HG03378 (cell line): Measurements from ENCODE around the gene CD200.
"Not testable (repeated sequence)": the region's sequence is repeated elsewhere in the genome, so short reads cannot be mapped to it uniquely, and the experiment has no call there.

Experiments used
- ATAC-seq: cut with Tn5 transposase; IDR thresholded peaks from one replicate; pipeline ENCODE4 v1.9.1; 2021; ENCODE audit warnings: mild to moderate bottlenecking, moderate library complexity; ENCODE audit not compliant: unreplicated experiment

The CD200 gene

DNA sequence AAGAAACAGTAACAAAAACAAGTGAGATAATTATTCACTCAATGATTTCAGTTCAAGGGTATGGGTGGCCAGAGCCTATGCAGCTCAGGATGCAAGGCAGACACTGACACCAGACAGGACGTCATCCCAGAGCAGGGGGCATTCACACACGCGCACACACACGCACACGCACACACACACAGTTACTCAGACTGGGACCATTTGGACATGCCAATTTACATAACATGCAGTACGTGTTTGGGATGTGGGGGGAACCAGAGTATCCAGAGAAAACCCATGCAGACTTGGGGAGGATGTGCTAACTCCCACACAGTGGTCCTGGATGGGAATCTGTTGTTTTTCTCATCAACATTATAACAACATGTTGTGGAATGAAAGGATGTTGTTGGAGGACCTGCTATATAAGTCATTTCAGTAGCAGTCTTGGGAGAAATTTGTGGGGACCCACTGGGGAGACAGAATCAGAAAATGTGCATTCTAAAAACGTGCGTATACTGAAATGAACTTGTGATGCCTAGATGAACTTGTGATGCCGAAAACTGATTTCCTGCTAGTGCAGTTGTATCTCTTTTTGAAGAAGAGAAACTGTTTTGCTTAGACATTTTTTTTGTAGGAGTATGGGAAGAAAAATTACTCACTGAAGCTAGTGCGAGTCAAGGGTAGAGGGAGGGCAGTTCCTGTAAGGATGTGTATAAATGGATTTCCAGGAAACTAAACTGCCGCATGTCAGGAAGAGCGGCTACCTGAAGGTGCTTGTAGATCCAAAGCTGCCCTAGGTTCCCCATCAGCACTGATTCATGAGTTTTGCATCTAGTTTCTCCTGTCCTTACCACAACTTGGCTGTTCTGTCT lies 25.2 kb downstream of the CD200 start:
- no peak for ATAC-seq

DNA sequence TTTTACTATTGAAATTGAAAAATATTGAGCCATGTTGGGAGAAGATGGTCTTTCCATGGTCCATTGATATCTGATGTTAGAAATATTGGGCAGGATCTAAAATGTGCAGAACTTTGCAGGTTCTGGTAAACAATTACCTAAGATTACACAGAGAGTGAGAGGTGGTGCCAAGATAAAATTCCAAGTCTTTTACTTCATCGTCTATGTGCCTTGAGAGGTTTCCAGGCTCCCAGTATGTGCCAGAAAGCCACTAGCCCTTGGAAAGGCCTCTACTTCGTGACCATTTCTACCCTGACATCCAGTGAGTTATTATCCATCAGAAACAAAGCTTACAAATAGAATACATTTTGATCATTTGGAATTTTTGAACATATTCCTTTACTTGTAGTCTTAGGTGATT lies 27.6 kb downstream of the CD200 start:
- ATAC-seq: no peak

DNA sequence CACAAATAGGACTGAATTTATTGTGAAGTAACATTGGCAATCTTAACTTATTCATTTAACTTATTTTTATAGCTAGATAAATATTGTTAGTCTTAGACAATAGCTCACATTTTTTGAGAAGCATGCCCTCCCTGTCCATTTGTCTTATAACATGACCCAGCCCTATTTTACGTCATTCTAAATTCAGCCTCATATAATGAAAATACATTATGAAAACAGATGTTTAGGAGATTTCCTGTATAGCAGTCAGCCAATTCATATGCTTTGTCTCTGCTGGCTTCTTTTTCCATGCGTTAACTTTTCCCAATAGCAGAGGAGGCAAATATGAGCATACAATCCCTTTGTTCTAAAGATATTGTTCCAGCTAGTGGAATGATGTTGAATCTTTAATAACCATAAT lies 29.3 kb downstream of the CD200 start:
- no peak for ATAC-seq

DNA sequence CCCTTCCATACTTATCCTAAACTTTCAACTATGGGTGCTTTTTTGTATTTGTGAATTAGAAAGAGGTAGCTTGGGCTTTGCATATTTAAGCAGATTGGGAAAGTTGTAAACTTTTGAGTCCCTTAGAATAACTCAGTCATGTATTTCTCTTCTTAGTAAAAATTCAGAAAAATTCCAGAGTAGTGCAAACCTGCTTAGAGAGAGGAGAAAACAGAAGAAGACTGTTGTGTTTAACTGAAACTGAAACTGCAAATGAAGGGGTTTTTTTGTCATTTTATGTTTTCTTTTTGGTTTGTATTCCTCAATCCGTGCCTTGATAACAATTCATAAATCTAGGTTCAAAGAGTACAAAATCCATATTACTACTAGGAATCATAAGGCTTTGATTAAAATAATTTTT lies 31.3 kb downstream of the CD200 start:
- ATAC-seq: peak; percentile 70

DNA sequence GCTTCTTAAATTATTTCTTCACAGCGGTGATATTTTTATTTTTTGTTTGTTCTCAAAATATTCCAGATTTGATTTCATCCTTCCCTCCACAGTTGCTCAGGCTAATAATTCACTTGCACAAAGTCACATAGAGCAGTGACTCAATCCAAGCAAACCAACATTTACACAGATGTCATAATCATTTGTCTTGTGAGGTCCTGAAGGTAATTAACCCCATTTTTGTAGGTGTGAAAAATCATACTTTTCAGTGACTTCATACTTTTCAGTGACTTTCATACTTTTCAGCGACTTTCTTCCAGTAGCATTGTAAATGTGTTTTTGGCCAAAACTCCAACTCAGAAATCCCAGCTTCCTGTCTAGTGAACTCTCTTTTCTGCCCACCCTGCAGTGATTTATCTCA lies 32.1 kb downstream of the CD200 start:
- ATAC-seq: peak; percentile 39

DNA sequence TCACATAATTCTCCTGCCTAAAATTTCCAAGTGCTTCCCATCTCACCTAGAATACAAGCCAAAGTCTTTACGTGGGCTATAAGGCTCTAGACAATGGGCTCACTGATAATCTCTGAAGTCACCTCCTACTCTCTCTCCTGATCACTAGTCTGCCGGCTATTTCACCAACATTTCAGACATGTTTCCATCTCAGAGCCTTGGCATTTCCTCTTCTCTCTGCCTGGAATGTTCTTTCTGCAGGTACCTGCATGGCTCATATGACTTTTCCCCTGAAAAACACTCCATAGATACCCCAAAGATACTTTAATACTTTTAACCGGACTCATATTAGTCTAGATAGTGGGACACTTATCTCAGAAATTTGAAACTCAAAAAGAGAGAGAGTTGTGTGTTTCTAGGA lies 32.7 kb downstream of the CD200 start:
- no peak for ATAC-seq

DNA sequence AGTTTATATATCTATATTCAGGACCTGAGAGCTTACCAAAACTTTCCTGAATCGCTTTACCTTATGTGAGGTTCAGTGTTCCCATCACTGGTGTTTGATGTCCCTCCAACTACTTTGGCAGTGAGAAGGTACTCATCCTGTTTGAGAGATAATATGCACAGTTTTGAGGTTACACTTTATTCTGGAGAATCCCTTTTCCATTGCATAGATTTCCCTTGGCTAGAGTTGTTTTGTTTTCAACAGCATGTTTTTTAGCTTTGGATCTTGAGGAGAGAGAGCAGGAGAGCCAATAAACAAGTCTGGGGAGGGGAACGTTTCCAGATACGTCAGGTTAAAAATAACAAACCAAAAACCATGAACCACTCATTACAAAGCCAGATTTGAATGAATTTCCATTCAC lies 33.6 kb downstream of the CD200 start:
- no peak for ATAC-seq

DNA sequence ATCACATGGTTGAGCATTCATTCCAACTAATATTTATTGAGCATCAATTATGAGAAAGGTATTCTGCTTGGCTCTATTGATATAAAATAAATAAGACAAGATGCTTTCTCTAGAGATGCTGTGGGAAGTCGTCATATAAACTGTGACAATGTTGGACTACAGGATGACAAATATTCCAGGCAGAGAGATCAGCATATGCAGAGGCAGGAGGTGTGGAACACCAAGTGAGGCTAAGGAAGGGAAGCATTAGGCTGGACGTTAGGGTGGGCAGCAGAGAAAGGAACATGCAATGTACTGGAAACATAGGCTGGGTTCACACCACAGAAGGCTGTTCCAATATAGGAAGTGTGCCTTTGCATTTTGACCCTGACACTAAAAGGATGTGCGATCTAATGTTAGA lies 38.6 kb downstream of the CD200 start:
- no peak for ATAC-seq

DNA sequence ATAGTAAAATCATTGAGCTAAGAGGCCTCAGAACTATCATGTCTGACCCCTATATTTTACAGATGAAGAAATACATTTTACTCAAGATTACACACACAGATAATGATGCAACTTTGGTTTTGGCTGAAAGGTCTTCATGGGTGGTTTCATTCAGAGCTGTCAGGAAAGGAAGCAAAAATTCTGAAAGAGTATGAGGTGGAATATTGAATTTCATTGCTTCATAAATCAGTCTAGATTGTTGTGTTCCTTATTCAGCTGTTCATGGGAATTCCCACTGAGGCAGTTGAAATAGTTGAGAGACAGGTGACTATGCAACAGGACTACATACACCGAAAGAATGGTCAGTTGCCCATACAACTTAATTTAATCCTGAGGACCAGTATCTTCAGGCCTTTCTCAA lies 39.4 kb downstream of the CD200 start:
- ATAC-seq: no peak

DNA sequence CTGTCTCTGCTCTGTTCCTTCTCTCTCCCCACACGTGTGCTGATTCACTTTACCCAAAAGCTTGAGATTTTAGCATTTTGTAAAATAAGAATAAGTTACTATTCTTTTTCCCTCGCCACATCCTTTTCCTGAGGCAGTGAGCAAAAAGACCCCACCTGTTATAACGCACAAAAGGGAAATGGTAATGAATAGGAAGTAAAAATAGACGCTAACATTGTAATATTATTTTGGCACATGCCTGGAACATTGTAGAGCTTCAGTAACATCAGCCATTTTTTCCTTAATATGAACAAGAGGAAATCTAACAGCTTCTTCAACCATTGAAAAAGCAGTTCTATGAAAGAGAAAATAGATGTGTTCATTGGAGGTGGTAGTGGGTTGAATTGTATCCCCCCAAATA lies 40.5 kb downstream of the CD200 start:
- no peak for ATAC-seq

DNA sequence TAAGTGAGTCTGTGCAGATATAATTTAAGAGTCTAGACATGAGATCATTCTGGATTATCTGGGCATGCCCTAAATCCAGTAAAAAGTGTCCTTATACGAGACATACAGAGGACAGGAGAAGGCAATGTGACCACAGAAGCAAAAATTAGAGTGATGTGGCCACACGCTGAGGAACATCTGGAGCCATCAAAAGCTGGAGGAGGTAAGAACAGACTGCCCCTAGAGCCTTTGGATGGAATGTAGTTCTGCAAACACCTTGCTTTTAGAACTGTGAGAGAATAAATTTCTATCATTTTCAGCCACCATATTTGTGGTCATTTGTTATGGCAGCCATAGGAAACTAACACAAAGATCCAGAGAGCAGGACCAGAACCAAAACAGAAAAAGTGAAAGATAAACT lies 41.0 kb downstream of the CD200 start:
- no peak for ATAC-seq

DNA sequence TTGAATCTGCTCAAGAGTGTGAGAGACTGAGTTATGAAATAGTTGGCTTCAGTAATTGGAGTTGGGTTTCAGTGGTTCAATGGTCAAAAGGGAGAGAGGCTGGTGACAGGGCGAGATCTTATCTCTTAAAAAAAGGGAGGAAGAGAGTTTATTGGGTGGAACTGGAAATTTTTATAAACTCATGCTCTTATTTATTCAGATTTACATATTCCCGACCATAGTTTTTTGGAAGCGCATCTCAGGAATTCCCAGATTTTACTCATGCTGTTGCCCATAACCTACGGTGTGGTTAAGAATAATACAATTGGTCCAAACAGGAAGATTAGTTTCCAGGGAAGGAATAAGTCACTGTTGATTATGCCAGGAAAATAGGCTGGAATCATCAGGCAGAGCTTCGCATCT lies 41.4 kb downstream of the CD200 start:
- ATAC-seq: no peak

DNA sequence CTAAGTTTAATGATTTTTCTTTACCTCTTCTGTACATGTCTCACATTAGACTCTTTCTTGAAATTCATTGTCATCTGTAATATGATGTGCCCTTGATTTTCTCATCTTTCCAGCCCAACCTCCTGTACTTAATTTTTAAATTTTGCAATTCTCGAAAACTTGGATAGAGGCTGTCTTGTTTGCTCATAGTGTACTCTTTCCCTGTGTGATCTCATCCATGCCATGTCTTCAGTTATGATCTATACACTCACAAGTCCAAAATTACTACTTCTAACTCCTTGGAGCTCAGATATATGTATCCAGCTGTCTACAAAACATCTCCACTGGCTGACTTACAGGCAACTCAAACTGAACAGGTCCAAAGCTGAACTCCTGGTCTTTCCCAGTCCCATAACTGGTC lies 42.2 kb downstream of the CD200 start:
- no peak for ATAC-seq

DNA sequence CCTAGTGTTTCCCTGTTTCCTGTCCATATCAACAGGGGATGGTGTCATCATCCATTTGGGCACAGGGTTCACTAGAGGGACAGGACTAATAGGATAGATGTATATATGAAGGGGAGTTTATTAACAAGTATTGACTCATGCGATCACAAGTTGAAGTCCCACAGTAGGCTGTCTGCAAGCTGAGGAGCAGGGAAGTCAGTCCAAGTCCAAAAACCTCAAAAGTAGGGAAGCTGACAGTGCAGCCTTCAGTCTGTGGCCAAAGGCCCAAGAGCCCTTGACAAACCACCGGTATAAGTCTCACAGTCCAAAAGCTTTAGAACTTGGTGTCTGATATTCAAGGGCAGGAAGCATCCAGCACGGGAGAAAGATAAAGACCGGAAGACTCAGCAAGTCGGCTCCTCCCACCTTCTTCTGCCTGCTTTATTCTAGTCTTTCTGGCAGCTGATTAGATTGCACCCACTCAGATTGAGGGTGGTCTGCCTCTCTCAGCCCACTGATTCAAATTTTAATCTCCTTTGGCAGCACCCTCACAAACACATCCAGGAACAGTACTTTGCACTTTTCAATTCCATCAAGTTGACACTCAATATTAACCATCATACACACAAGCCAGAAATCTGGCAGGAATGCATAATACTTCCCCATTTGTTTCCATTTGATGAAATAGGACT lies 43.4 kb downstream of the CD200 start:
- ATAC-seq: no peak

DNA sequence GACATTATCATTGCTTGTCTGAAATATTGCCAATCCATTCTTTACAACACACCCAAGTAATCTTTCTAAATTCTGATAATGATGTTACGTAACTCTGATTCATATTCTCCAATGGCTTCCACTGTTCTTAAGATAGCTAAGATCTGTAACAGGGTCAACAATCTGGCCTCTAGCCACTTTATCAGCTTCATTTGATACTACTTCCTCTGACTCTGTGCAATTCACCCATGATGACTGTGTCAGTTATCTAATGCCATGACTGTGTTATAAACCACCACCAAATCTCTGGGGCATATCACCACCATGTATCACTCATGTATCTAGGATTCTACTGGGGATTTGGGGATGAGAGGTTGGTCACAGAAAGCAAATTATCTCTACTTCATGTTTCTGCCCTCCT lies 44.0 kb downstream of the CD200 start:
- no peak for ATAC-seq

DNA sequence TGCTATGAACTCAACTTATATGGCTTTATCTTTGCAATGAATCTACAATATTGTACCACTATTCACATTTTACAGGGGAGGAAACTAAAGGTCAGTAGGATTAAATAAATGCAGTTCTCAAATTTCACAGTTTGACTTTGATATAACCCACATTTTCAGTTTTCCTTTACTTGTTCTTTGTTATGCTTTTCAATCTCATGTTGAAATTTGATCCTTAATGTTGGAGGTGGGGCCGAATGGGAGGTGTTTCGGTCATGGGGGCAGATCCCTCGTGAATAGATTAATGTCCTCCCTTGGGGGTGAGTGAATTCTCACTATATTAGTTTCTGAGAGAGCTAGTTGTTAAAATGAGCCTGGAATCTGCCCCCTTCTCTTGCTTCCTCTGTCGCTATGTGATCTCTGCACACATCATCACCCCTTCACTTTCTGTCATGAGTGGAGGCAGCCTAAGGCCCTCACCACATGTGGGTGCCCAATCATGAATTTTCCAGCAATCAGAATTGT lies 44.7 kb downstream of the CD200 start:
- no peak for ATAC-seq

DNA sequence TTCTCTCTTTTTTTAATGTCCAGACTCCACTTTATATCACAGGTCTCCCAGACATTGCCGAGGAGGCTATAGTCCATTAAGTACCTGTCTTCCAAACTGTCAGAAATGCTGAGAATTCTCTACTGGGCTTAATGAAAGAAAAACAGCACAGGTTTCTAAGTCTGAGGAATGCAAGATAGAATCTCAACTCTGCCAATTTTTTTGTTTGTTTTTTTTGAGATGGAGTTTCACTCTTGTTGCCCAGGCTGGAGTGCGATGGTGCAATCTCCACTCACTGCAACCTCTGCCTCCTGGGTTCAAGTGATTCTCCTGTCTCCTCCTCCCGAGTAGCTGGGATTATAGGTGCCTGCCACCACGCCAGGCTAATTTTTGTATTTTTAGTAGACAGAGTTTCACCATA lies 45.4 kb downstream of the CD200 start:
- ATAC-seq: not testable (repeated sequence)

DNA sequence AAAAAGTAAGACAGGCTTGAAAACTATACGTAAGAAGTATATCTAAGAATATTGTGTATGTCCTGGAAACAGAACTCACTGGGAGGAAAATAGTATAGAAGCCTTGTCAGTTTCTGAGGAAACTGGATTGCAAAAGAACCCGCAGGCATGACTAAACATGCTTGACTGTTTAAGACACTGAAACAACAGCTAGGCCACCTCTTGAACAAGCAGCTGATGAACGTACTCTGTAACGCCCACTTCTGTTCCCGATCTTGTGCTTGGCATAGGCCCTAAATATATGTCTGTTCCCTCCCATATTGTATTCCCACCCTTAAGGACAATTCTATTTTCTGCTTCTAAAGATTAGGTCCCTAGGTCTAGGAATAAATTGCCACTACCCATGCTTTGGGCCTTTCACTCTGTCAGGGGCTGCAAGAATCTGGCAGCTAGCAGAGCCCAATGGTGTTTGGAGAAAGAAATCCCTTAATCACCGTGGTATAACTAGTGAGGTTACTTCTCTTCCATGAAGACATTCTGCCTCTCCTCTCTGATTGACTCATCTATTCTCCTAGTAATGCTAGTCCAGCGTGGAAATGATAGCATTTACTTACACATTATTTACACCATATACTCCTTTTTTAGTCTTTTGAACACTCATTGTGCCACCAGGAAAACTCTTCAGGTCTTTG lies 46.2 kb downstream of the CD200 start:
- ATAC-seq: no peak

DNA sequence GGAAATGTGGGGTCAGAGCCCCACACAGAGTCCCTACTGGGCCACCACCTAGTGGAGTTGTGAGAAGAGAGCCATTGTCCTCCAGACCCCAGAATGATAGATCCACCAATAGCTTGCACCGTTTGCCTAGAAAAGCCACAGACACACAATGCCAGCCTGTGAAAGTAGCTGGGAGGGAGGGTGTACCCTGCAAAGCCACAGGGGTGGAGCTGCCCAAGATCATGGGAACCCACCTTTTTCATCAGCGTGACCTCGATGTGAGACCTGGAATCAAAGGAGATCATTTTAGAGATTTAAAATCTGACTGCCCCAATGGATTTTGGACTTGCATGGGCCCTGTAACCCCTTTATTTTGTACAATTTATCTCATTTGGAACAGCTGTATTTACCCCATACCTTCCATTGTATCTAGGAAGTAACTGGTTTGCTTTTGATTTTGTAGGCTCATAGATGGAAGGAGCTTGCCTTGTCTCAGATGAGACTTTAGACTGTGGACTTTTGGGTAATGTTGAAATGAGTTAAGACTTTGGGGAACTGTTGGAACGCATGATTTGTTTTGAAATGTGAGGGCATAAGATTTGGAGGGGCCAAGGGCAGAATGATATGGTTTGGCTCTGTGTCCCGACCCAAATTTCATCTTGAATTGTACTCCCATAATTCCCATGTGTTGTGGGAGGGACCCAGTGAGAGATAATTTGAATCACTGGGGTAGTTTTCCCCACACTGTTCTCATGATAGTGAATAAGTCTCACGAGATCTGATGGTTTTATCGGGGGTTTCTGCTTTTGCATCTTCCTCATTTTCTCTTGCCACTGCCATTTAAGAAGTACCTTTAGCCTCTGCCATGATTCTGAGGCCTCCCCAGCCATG lies 49.0 kb downstream of the CD200 start:
- no peak for ATAC-seq

DNA sequence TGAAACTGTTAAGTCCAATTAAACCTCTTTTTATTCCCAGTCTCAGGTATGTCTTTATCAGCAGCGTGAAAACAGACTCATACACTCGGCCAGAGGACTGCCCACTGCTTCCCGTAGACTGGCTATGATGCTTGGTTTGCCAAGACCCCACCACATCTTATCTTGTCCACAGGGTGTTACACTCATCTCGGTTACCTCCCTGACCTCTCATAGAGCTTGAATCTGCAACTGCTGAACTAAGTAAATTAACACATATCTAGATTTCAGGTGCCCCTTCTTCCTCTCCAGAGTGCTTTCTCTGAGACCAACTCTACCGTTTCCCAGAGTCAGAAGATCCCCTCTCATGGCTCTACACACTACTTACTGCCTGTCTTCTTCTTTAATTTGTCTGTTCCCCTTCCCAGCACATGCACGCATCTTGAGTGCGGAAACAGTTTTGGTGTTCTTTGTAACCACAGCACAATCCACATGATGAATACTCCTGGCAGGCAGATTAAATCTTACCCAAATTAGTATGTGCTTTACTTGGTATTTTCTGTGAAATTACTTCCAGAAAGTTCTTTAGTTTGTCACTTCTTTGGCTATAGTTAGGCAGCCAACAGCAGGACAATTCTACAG lies 49.7 kb downstream of the CD200 start:
- ATAC-seq: no peak
